Measurements from ENCODE around the gene GHDC. TPM values are rescaled to one million over a fixed set of nuclear protein-coding genes. Genes with fewer than 3 reads are reported as not detected.
"Not testable (repeated sequence)": the region's sequence is repeated elsewhere in the genome, so short reads cannot be mapped to it uniquely, and the experiment has no call there.

Gene GHDC
- polyA plus RNA-seq, 1 donor from 2014 or later = 3.2 TPM

DNA sequence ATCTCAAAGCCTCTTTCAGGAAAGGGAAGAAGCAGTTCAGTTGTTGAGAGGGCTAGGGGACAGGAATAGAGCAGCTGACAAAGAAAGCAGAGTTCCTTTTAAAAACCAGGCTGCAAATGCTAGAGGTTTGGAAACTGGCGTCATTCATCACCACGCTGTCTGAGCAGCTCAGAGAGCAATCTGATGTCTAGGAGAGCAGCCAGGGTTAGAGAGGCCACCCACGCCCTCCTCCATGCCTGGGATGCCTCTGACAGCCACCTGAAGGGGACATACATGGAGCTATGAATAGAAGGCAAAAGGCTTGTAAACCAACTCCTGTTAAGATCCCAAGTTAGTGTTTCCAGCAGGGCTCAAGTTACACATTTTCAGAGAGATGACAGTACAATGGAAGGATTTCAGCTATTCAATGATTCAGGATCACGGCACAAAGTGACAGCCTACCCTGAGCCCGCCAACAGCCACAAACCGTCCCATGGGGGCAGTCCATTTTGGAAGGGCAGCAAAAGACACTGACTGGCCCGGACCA, 51.9 kb downstream of the GHDC start:
- H4K20me1 ChIP-seq (ENCODE audit: insufficient read depth) = peaks cover 8% of the 10 kb centered on the region
- no peak overlapping the region for H3K9ac ChIP-seq (ENCODE audit: low read length)

DNA sequence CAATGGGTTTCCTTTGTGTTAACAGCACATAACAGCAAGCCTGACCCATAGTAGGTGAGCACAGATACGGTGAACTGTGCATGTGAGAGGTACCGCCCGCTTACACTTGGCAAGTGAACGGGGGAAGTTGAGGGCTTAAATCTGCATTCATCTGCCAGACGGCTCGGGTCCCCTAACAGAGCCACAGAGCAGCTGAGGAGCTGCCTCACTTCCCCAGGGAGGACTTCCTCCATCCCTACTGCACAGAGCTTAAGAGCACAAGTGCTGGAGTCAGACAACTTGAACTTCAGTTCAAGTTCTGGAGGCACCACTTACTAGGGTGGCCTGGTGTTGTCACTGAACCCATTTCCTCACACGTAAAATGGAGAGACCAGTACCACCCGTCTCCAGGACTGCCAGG, 52.9 kb downstream of the GHDC start:
- no peak overlapping the region for H2AFZ ChIP-seq (ENCODE audit: low read depth, low read length)
- H3K27ac ChIP-seq (ENCODE audit: low read length) = no peak overlapping the region
- no peaks in the 10 kb centered on the region for H3K9me2 ChIP-seq (ENCODE audit: insufficient read depth, low read length)
- TF ChIP-seq TAF1 (IDR thresholded peaks at IDR 0.05; ENCODE audit: low read depth) (no peak), EZH2 (IDR thresholded peaks at IDR 0.05; ENCODE audit: borderline replicate concordance, insufficient read depth, low read length, poor library complexity, severe bottlenecking) (no peak), POLR2AphosphoS5 (IDR thresholded peaks at IDR 0.05) (no peak), EP300 (conservative IDR thresholded peaks at IDR 0.05; ENCODE audit: poor library complexity, severe bottlenecking) (no peak), SMC3 (conservative IDR thresholded peaks at IDR 0.05; ENCODE audit: poor library complexity) (no peak), RAD21 (conservative IDR thresholded peaks at IDR 0.05) (no peak)
- TF ChIP-seq, protein P1, sequence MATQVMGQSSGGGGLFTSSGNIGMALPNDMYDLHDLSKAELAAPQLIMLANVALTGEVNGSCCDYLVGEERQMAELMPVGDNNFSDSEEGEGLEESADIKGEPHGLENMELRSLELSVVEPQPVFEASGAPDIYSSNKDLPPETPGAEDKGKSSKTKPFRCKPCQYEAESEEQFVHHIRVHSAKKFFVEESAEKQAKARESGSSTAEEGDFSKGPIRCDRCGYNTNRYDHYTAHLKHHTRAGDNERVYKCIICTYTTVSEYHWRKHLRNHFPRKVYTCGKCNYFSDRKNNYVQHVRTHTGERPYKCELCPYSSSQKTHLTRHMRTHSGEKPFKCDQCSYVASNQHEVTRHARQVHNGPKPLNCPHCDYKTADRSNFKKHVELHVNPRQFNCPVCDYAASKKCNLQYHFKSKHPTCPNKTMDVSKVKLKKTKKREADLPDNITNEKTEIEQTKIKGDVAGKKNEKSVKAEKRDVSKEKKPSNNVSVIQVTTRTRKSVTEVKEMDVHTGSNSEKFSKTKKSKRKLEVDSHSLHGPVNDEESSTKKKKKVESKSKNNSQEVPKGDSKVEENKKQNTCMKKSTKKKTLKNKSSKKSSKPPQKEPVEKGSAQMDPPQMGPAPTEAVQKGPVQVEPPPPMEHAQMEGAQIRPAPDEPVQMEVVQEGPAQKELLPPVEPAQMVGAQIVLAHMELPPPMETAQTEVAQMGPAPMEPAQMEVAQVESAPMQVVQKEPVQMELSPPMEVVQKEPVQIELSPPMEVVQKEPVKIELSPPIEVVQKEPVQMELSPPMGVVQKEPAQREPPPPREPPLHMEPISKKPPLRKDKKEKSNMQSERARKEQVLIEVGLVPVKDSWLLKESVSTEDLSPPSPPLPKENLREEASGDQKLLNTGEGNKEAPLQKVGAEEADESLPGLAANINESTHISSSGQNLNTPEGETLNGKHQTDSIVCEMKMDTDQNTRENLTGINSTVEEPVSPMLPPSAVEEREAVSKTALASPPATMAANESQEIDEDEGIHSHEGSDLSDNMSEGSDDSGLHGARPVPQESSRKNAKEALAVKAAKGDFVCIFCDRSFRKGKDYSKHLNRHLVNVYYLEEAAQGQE (IDR thresholded peaks at IDR 0.05; ENCODE audit: borderline replicate concordance) = no peak
- no peaks in the 10 kb centered on the region for H3K36me3 ChIP-seq (ENCODE audit: insufficient read depth, low read length)
- no peak overlapping the region for H3K4me3 ChIP-seq (ENCODE audit: low read length)
- no peak overlapping the region for H3K9ac ChIP-seq (ENCODE audit: low read length)
- no peaks in the 10 kb centered on the region for H3F3A ChIP-seq (ENCODE audit: insufficient read depth, low read length, poor library complexity, severe bottlenecking)
- no peaks in the 10 kb centered on the region for H3K27me3 ChIP-seq (ENCODE audit: insufficient read depth, low read depth, low read length)
- peaks cover 8% of the 10 kb centered on the region for H4K20me1 ChIP-seq (ENCODE audit: insufficient read depth)
- H3K79me2 ChIP-seq (replicated peaks; ENCODE audit: insufficient read depth, low read length) = no peaks in the 10 kb centered on the region
- no peak overlapping the region for H3K4me2 ChIP-seq (ENCODE audit: low read length)
- no peaks in the 10 kb centered on the region for H3K9me3 ChIP-seq (ENCODE audit: low read length)

More for the DNA sequence above, 51.9 kb downstream of the GHDC start:
- Histone ChIP-seq H3F3A (ENCODE audit: insufficient read depth, low read length, poor library complexity, severe bottlenecking) (no peaks in the 10 kb centered on the region), H3K9me2 (ENCODE audit: insufficient read depth, low read length) (no peaks in the 10 kb centered on the region), H3K27me3 (ENCODE audit: insufficient read depth, low read depth, low read length) (no peaks in the 10 kb centered on the region), H3K9me3 (ENCODE audit: low read length) (no peaks in the 10 kb centered on the region), H3K4me3 (ENCODE audit: low read length) (no peak overlapping the region), H2AFZ (ENCODE audit: low read depth, low read length) (no peak overlapping the region), H3K4me2 (ENCODE audit: low read length) (no peak overlapping the region), H3K27ac (ENCODE audit: low read length) (no peak overlapping the region), H3K79me2 (replicated peaks; ENCODE audit: insufficient read depth, low read length) (no peaks in the 10 kb centered on the region), H3K36me3 (ENCODE audit: insufficient read depth, low read length) (no peaks in the 10 kb centered on the region)
- TF ChIP-seq, protein P2, sequence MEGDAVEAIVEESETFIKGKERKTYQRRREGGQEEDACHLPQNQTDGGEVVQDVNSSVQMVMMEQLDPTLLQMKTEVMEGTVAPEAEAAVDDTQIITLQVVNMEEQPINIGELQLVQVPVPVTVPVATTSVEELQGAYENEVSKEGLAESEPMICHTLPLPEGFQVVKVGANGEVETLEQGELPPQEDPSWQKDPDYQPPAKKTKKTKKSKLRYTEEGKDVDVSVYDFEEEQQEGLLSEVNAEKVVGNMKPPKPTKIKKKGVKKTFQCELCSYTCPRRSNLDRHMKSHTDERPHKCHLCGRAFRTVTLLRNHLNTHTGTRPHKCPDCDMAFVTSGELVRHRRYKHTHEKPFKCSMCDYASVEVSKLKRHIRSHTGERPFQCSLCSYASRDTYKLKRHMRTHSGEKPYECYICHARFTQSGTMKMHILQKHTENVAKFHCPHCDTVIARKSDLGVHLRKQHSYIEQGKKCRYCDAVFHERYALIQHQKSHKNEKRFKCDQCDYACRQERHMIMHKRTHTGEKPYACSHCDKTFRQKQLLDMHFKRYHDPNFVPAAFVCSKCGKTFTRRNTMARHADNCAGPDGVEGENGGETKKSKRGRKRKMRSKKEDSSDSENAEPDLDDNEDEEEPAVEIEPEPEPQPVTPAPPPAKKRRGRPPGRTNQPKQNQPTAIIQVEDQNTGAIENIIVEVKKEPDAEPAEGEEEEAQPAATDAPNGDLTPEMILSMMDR (IDR thresholded peaks at IDR 0.05; ENCODE audit: poor library complexity, severe bottlenecking) = no peak
- TF ChIP-seq EZH2 (IDR thresholded peaks at IDR 0.05; ENCODE audit: borderline replicate concordance, insufficient read depth, low read length, poor library complexity, severe bottlenecking) (no peak), TAF1 (IDR thresholded peaks at IDR 0.05; ENCODE audit: low read depth) (no peak), RAD21 (conservative IDR thresholded peaks at IDR 0.05) (no peak), EP300 (conservative IDR thresholded peaks at IDR 0.05; ENCODE audit: poor library complexity, severe bottlenecking) (no peak), SMC3 (conservative IDR thresholded peaks at IDR 0.05; ENCODE audit: poor library complexity) (no peak), POLR2AphosphoS5 (IDR thresholded peaks at IDR 0.05) (no peak), MXI1 (conservative IDR thresholded peaks at IDR 0.05; ENCODE audit: poor library complexity, severe bottlenecking) (no peak)
- TF ChIP-seq, protein P1 (IDR thresholded peaks at IDR 0.05; ENCODE audit: borderline replicate concordance) = no peak

DNA sequence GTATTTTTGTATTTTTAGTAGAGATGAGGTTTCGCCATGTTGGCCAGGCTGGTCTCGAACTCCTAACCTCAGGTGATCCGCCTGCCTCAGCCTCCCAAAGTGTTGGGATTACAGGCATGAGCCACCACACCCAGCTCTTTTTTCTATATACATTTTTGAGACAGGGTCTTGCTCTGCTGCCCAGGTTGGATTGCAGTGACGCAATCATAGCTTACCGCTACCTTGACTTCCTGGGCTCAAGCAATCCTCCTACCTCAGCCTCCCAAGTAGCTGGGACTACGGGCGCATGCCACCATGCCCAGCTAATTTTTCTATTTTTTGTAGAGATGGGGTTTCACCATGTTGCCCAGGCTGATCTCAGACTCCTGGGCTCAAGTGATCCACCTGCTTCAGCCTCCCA, 53.6 kb downstream of the GHDC start:
- H3K9me3 ChIP-seq (ENCODE audit: low read length); H3K9ac ChIP-seq (ENCODE audit: low read length); H2AFZ ChIP-seq (ENCODE audit: low read depth, low read length); H4K20me1 ChIP-seq (ENCODE audit: insufficient read depth); H3K4me3 ChIP-seq (ENCODE audit: low read length); H3K27ac ChIP-seq (ENCODE audit: low read length); H3F3A ChIP-seq (ENCODE audit: insufficient read depth, low read length, poor library complexity, severe bottlenecking); H3K79me2 ChIP-seq (replicated peaks; ENCODE audit: insufficient read depth, low read length); H3K4me2 ChIP-seq (ENCODE audit: low read length); H3K27me3 ChIP-seq (ENCODE audit: insufficient read depth, low read depth, low read length); H3K9me2 ChIP-seq (ENCODE audit: insufficient read depth, low read length); H3K36me3 ChIP-seq (ENCODE audit: insufficient read depth, low read length): not testable (repeated sequence)

All from neural cell (in vitro differentiated cells).